Measurements from ENCODE around the gene FGFBP1.

DNA sequence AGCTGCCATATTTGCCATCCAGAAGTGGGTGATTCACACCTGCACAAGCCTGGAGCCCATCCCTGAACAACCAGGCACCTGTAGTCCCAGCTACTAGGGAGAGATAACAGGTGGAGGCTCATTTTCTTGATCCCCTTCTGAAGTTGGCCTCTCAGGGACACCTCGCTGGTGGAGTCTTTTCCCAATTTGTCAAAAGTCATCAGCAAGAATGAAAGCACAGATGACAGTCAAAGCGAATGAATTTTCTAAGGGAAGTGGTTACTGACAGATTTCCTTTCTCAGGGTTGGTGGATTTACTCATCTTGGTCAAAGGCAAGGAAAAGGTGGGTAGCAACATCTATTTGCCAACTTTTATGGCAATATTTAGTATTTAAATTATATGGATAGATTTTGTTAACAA lies 36.5 kb downstream of the FGFBP1 start:
- TF ChIP-seq, protein P1, sequence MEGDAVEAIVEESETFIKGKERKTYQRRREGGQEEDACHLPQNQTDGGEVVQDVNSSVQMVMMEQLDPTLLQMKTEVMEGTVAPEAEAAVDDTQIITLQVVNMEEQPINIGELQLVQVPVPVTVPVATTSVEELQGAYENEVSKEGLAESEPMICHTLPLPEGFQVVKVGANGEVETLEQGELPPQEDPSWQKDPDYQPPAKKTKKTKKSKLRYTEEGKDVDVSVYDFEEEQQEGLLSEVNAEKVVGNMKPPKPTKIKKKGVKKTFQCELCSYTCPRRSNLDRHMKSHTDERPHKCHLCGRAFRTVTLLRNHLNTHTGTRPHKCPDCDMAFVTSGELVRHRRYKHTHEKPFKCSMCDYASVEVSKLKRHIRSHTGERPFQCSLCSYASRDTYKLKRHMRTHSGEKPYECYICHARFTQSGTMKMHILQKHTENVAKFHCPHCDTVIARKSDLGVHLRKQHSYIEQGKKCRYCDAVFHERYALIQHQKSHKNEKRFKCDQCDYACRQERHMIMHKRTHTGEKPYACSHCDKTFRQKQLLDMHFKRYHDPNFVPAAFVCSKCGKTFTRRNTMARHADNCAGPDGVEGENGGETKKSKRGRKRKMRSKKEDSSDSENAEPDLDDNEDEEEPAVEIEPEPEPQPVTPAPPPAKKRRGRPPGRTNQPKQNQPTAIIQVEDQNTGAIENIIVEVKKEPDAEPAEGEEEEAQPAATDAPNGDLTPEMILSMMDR (IDR thresholded peaks at IDR 0.05; ENCODE audit: insufficient read depth, low read length, poor library complexity, severe bottlenecking), result no peak
- TF ChIP-seq EZH2phosphoT487 (conservative IDR thresholded peaks at IDR 0.05; ENCODE audit: low read length), result no peak
